Measurements from ENCODE around the gene NPAS3. TPM values are rescaled to one million over a fixed set of nuclear protein-coding genes. Genes with fewer than 3 reads are reported as not detected.

The NPAS3 gene
- total RNA-seq, 1 donor from 2014 or later: 5.2 TPM

- Mint-ChIP-seq H3K4me3 (no peak overlapping the region), H3K36me3 (no peaks in the 10 kb centered on the region), H3K4me1 (peaks cover 4% of the 10 kb centered on the region), H3K27me3 (ENCODE audit: low read depth) (peaks cover 9% of the 10 kb centered on the region), H3K9me3 (no peaks in the 10 kb centered on the region), H3K27ac (no peak overlapping the region)
- TF ChIP-seq CTCF (IDR thresholded peaks at IDR 0.05; ENCODE audit: unreplicated experiment): no peak
- DNase-seq (ENCODE audit: low spot score in 2 of 2, unreplicated experiment in 2 of 2): no peak
Observed at GRCh38 chr14:33590891-33591630, 652.4 kb downstream of the NPAS3 start.

GRCh38 chr14:33592297-33592696 is 653.6 kb downstream of the NPAS3 start:
- Mint-ChIP-seq H3K36me3 (no peaks in the 10 kb centered on the region), H3K27ac (no peak overlapping the region), H3K27me3 (ENCODE audit: low read depth) (peaks cover 9% of the 10 kb centered on the region), H3K9me3 (no peaks in the 10 kb centered on the region), H3K4me3 (no peak overlapping the region), H3K4me1 (peaks cover 4% of the 10 kb centered on the region)
- DNase-seq (ENCODE audit: low spot score in 2 of 2, unreplicated experiment in 2 of 2): no peak
- TF ChIP-seq CTCF (IDR thresholded peaks at IDR 0.05; ENCODE audit: unreplicated experiment): no peak

GRCh38 chr14:33596211-33597080 is 657.8 kb downstream of the NPAS3 start:
- peaks cover 19% of the 10 kb centered on the region for H3K27me3 Mint-ChIP-seq (ENCODE audit: low read depth)
- H3K36me3 Mint-ChIP-seq: no peaks in the 10 kb centered on the region
- peaks cover 6% of the 10 kb centered on the region for H3K4me1 Mint-ChIP-seq
- no peak overlapping the region for H3K4me3 Mint-ChIP-seq
- H3K9me3 Mint-ChIP-seq: no peaks in the 10 kb centered on the region
- H3K27ac Mint-ChIP-seq: no peak overlapping the region
- no peak for DNase-seq (ENCODE audit: low spot score in 2 of 2, unreplicated experiment in 2 of 2)
- no peak for TF ChIP-seq CTCF (IDR thresholded peaks at IDR 0.05; ENCODE audit: unreplicated experiment)

- H3K36me3 Mint-ChIP-seq: no peaks in the 10 kb centered on the region
- no peak for DNase-seq (ENCODE audit: low spot score in 2 of 2, unreplicated experiment in 2 of 2)
Observed at GRCh38 chr14:33598582-33598981, 659.9 kb downstream of the NPAS3 start.

GRCh38 chr14:33602396-33602795 is 663.7 kb downstream of the NPAS3 start:
- no peak for TF ChIP-seq CTCF (IDR thresholded peaks at IDR 0.05; ENCODE audit: unreplicated experiment)
- Mint-ChIP-seq H3K27me3 (ENCODE audit: low read depth) (peaks cover 13% of the 10 kb centered on the region), H3K9me3 (peaks cover 26% of the 10 kb centered on the region), H3K4me3 (no peak overlapping the region), H3K4me1 (peaks cover 16% of the 10 kb centered on the region), H3K36me3 (peaks cover 4% of the 10 kb centered on the region), H3K27ac (no peak overlapping the region)
- no peak for DNase-seq (ENCODE audit: low spot score in 2 of 2, unreplicated experiment in 2 of 2)

More at GRCh38 chr14:33598582-33598981, 659.9 kb downstream of the NPAS3 start:
- peaks cover 12% of the 10 kb centered on the region for H3K4me1 Mint-ChIP-seq
- H3K27ac Mint-ChIP-seq: no peak overlapping the region
- no peak for TF ChIP-seq CTCF (IDR thresholded peaks at IDR 0.05; ENCODE audit: unreplicated experiment)
- H3K27me3 Mint-ChIP-seq (ENCODE audit: low read depth): peaks cover 19% of the 10 kb centered on the region
- no peak overlapping the region for H3K4me3 Mint-ChIP-seq
- peaks cover 10% of the 10 kb centered on the region for H3K9me3 Mint-ChIP-seq

Measured in mesothelial cell of epicardium (in vitro differentiated cells).